GM12878 (cell line): Measurements from ENCODE around the gene ZNF80. TPM values are rescaled to one million over a fixed set of nuclear protein-coding genes. Genes with fewer than 3 reads are reported as not detected.
"Not testable (repeated sequence)": the region's sequence is repeated elsewhere in the genome, so short reads cannot be mapped to it uniquely, and the experiment has no call there.

ENCODE experiments used
- ATAC-seq: fragments of 200-7000 bp; cut with Tn5 transposase; 3 replicates; pipeline ENCODE4 v1.9.1; 2020; ENCODE audit warnings: mild to moderate bottlenecking, moderate library complexity
- BruUV-seq: library from RNA; stranded (reverse); fragments of 400-500 nt; replicated peaks from 2 replicates; lab custom pipeline; 2021; lab: Mats Ljungman, UMichigan
- CTCF ChIA-PET: fragments of 300-600 bp; sonication (Branson Sonifier 250); formaldehyde crosslinking; extraction: SDS; loops from one replicate; lab custom pipeline; 2021; ENCODE audit warnings: inconsistent platforms; lab: Yijun Ruan, JAX
- POLR2A ChIA-PET: fragments of 350-600 bp; formaldehyde crosslinking; extraction: SDS; loops from one replicate; lab custom pipeline; 2021; ENCODE audit warnings: inconsistent platforms; lab: Charles Lee
- RAD21 ChIA-PET: fragments of 300-600 bp; sonication (Branson Sonifier 250); formaldehyde crosslinking; loops from one replicate; lab custom pipeline; 2023; ENCODE audit warnings: antibody characterized with exemption; ENCODE audit not compliant: unreplicated experiment; lab: Charles Lee
- SMC1A ChIA-PET: fragments of 300-600 bp; sonication (Branson Sonifier 250); formaldehyde crosslinking; loops from one replicate; lab custom pipeline; 2023; ENCODE audit not compliant: unreplicated experiment, uncharacterized antibody; lab: Charles Lee
- DNase-seq: peaks from one replicate; pipeline ENCODE4 v3.0.0-alpha.2; 2011; ENCODE audit warnings: low read depth, low spot score
- FAIRE-seq: peaks from 3 replicates; lab custom pipeline; 2011; peaks lifted over from hg19 to GRCh38; lab: Jason Lieb, UNC
- H2AFZ ChIP-seq: 2 replicates; pipeline ENCODE4 v1.6.0; 2011; ENCODE audit warnings: low read depth, low read length, control low read depth; ENCODE audit not compliant: control insufficient read depth
- H3K27ac ChIP-seq: 2 replicates; pipeline ENCODE4 v1.5.1; 2011; ENCODE audit warnings: control low read depth; ENCODE audit not compliant: control insufficient read depth, insufficient read depth
- H3K27me3 ChIP-seq, 2 experiments: replicated peaks in 1 of 2; 2 replicates each; pipeline versions ENCODE4 v1.6.0 to v1.6.1; 2011; ENCODE audit warnings: low read length in 1 of 2; ENCODE audit not compliant: control insufficient read depth in 2 of 2, insufficient read depth in 2 of 2
- H3K36me3 ChIP-seq, 2 experiments: 2 replicates each; pipeline ENCODE4 v1.5.1; 2011; ENCODE audit warnings: low read length in 1 of 2; ENCODE audit not compliant: control insufficient read depth in 2 of 2, insufficient read depth in 2 of 2
- H3K4me1 ChIP-seq: 2 replicates; pipeline ENCODE4 v1.6.1; 2011; ENCODE audit warnings: mild to moderate bottlenecking, low read length, moderate library complexity, mixed read lengths; ENCODE audit not compliant: control insufficient read depth, insufficient read depth
- H3K4me2 ChIP-seq: 2 replicates; pipeline ENCODE4 v1.6.0; 2011; ENCODE audit warnings: control low read depth; ENCODE audit not compliant: control insufficient read depth, insufficient read depth
- H3K4me3 ChIP-seq: fragments of 200-600 bp; sonication (generic); 2 replicates; pipeline ENCODE4 v1.5.1; 2016
- H3K79me2 ChIP-seq: 2 replicates; pipeline ENCODE4 v1.6.0; 2011; ENCODE audit warnings: low read length; ENCODE audit not compliant: control insufficient read depth, insufficient read depth
- H3K9ac ChIP-seq: 2 replicates; pipeline ENCODE4 v1.8.0; 2011; ENCODE audit warnings: low read length, control low read depth, mixed read lengths; ENCODE audit not compliant: control insufficient read depth, insufficient read depth
- H3K9me3 ChIP-seq: replicated peaks from 3 replicates; pipeline ENCODE4 v1.5.1; 2011; ENCODE audit warnings: mild to moderate bottlenecking, low read length; ENCODE audit not compliant: control insufficient read depth, insufficient read depth
- H4K20me1 ChIP-seq: 2 replicates; pipeline ENCODE4 v1.6.0; 2011; ENCODE audit not compliant: control insufficient read depth, insufficient read depth
- ATF2 ChIP-seq: IDR thresholded peaks from 2 replicates; pipeline ENCODE4 v1.6.1; 2012; ENCODE audit warnings: low read length, inconsistent platforms
- CBX5 ChIP-seq: sonication (generic); IDR thresholded peaks from 2 replicates; pipeline ENCODE4 v1.6.1; 2016; ENCODE audit warnings: low read depth, moderate library complexity, mild to moderate bottlenecking, inconsistent platforms
- MLLT1 ChIP-seq: fragments of 450-650 bp; IDR thresholded peaks from 2 replicates; pipeline ENCODE4 v1.6.1; 2016; ENCODE audit warnings: mild to moderate bottlenecking
- RAD21 ChIP-seq: IDR thresholded peaks from 2 replicates; pipeline ENCODE4 v1.6.1; 2011; ENCODE audit warnings: mild to moderate bottlenecking, low read depth, low read length, moderate library complexity; ENCODE audit not compliant: insufficient read depth
- SREBF1 ChIP-seq: IDR thresholded peaks from 2 replicates; pipeline ENCODE4 v1.6.1; 2012; ENCODE audit warnings: mild to moderate bottlenecking, low read length
- TCF3 ChIP-seq: IDR thresholded peaks from 2 replicates; pipeline ENCODE4 v1.6.1; 2012; ENCODE audit warnings: low read depth, mild to moderate bottlenecking, low read length, borderline replicate concordance; ENCODE audit not compliant: insufficient read depth
- ZBTB33 ChIP-seq: fragments of 450-650 bp; IDR thresholded peaks from 2 replicates; pipeline ENCODE4 v1.6.1; 2017; ENCODE audit warnings: mild to moderate bottlenecking
- WGBS: methylation state at CpG from one replicate; pipeline ENCODE4 v1.1.6; 2016; ENCODE audit warnings: low lambda C conversion rate; ENCODE audit not compliant: insufficient replicate concordance, insufficient coverage; ENCODE audit errors: missing lambda C conversion rate; 5-methylcytosine and 5-hydroxymethylcytosine counted together
- in situ Hi-C: fragments of 300-500 bp; cut with MboI; formaldehyde crosslinking; loops from 9 replicates; pipeline ENCODE4 v1.14.3; 2018; ENCODE audit warnings: mixed read lengths
- intact Hi-C: fragments of 100-400 bp; cut with micrococcal nuclease; formaldehyde crosslinking; loops from one replicate; pipeline ENCODE4 v1.14.2; 2022; ENCODE audit not compliant: unreplicated experiment
- polyA plus RNA-seq, 11 experiments: library from polyadenylated mRNA; depleted of rRNA in 4 of 11; unstranded in 6 of 11; stranded (reverse) in 5 of 11; fragments of >200 nt; fragmentation: Nextera tagmentation in 4 of 11; fragmentation: Illumina TruSeq in 1 of 11; extraction: Ambion mirVana in 4 of 11; extraction: Trizol in 1 of 11; gene quantifications; 1 replicate in 1 of 11; 2 replicates in 10 of 11; pipeline versions ENCODE4 v1.2.1 to v1.2.3, GENCODE V29; 2011 to 2016; ENCODE audit warnings: inconsistent platforms in 2 of 11, missing spikeins in 2 of 11, low read depth in 1 of 11
- total RNA-seq, 4 experiments: library from RNA; depleted of rRNA in 3 of 4; stranded (reverse); fragments of >200 nt in 3 of 4; fragmentation: Illumina TruSeq in 1 of 4; extraction: Trizol in 1 of 4; gene quantifications; 2 replicates each; pipeline versions ENCODE4 v1.2.1 to v1.2.3, GENCODE V29; 2013 to 2021
- TF ChIP-seq, protein P1 (sequence below): IDR thresholded peaks from 2 replicates; pipeline ENCODE4 v1.6.1; 2012; ENCODE audit warnings: low read depth, low read length, improper control_type of control experiment

ZNF80 gene
- total and polyA plus RNA-seq, 10 of the 15 experiments (the other 5 are each of a cell fraction or from before 2014, with no cell fraction given) = not detected

- TF ChIP-seq TCF3 (peak; percentile 83; the same call in 1 of the 2 replicates), RAD21 (no peak), ATF2 (peak; percentile 78), CBX5 (0 out of 2 replicates have a peak, but pooled peaks have one; percentile 46), MLLT1 (no peak)
Observed at GRCh38 chr3:114242947-114243346, 5.6 kb upstream of the ZNF80 start (continued).

- no peak for TF ChIP-seq SREBF1
- TF ChIP-seq ZBTB33 = no peak
- TF ChIP-seq, protein P1, sequence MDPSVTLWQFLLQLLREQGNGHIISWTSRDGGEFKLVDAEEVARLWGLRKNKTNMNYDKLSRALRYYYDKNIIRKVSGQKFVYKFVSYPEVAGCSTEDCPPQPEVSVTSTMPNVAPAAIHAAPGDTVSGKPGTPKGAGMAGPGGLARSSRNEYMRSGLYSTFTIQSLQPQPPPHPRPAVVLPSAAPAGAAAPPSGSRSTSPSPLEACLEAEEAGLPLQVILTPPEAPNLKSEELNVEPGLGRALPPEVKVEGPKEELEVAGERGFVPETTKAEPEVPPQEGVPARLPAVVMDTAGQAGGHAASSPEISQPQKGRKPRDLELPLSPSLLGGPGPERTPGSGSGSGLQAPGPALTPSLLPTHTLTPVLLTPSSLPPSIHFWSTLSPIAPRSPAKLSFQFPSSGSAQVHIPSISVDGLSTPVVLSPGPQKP = no peak
- peaks cover 8% of the 10 kb centered on the region; the same call in 1 of the 2 replicates for H3K4me1 ChIP-seq
- H3K27me3 ChIP-seq = no peaks in the 10 kb centered on the region; a peak in 3 of 4 replicates
- H3K4me3 ChIP-seq = no peak overlapping the region
- FAIRE-seq (no peak), DNase-seq (no peak), ATAC-seq (no peak)
- ChIA-PET CTCF (interaction anchor here (0.7 to 1.0 kb wide), 2 partner anchors 84 to 192 kb away, joined by 3 read pairs; no protein-coding TSS in a partner anchor), POLR2A (no interaction called here), RAD21 (no interaction called here), SMC1A (interaction anchor here (1.9 kb wide), 1 partner anchor 27 kb away, joined by 4 read pairs; no protein-coding TSS in a partner anchor)
- no peaks in the 10 kb centered on the region for H3K79me2 ChIP-seq
- H4K20me1 ChIP-seq = no peaks in the 10 kb centered on the region
- no TSS peak for BruUV-seq
- WGBS = 58% methylated on average over 2 of the region's 2 CpGs
- intact Hi-C loops = no loop called here
- in situ Hi-C loops = no loop called here
- H3K36me3 ChIP-seq = no peaks in the 10 kb centered on the region
- H3K4me2 ChIP-seq = no peak overlapping the region
- peaks cover 5% of the 10 kb centered on the region for H3K9me3 ChIP-seq
- no peak overlapping the region for H3K9ac ChIP-seq
- no peak overlapping the region for H2AFZ ChIP-seq
- H3K27ac ChIP-seq = no peak overlapping the region
Observed at GRCh38 chr3:114241262-114241661, 3.9 kb upstream of the ZNF80 start.

DNA sequence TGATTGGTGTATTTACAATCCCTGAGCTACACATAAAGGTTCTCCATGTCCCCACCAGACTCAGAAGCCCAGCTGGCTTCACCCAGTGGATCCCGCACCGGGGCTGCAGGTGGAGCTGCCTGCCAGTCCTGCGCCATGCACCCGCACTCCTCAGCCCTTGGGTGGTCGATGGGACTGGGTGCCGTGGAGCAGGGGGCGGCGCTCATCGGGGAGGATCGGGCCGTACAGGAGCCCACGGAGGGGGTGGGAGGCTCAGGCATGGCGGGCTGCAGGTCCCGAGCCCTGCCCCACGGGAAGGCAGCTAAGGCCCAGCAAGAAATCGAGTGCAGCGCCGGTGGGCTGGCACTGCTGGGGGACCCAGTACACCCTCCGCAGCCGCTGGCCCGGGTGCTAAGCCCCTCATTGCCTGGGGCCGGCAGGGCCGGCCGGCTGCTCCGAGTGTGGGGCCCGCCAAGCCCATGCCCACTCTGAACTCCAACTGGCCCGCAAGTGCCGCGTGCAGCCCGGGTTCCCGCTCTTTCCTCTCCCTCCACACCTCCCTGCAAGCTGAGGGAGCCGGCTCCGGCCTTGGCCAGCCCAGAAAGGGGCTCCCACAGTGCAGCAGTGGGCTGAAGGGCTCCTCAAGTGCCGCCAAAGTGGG lies 888 bp upstream of the ZNF80 start:
- H3K4me1 ChIP-seq, SMC1A ChIA-PET, H3K36me3 ChIP-seq, POLR2A ChIA-PET, H2AFZ ChIP-seq, H3K9me3 ChIP-seq, DNase-seq, CTCF ChIA-PET, H3K27me3 ChIP-seq, H3K79me2 ChIP-seq, H4K20me1 ChIP-seq, FAIRE-seq, H3K4me2 ChIP-seq, ATAC-seq, BruUV-seq, H3K27ac ChIP-seq, in situ Hi-C loops, H3K9ac ChIP-seq, intact Hi-C loops, H3K4me3 ChIP-seq, RAD21 ChIA-PET: not testable (repeated sequence)
- 87% methylated on average over 28 of the region's 34 CpGs for WGBS
